HCT116 (cell line): Measurements from ENCODE around the gene DLX5.

Source experiments
- POLR2A ChIP-seq: IDR thresholded peaks from 2 replicates; pipeline ENCODE4 v1.7.0; 2011; ENCODE audit warnings: borderline replicate concordance; ENCODE audit not compliant: insufficient read depth, insufficient read length; ENCODE audit errors: extremely low read depth
- POLR2AphosphoS5 ChIP-seq: IDR thresholded peaks from 2 replicates; pipeline ENCODE4 v1.6.1; 2011; ENCODE audit warnings: mild to moderate bottlenecking, low read depth, low read length, moderate library complexity

GRCh38 chr7:96989241-96989858 is 35.3 kb downstream of the DLX5 start:
- TF ChIP-seq POLR2AphosphoS5 (no peak), POLR2A (no peak)
